ENCODE data around the gene PAQR5.
"Not testable (repeated sequence)": the region's sequence is repeated elsewhere in the genome, so short reads cannot be mapped to it uniquely, and the experiment has no call there.

The PAQR5 gene, protein sequence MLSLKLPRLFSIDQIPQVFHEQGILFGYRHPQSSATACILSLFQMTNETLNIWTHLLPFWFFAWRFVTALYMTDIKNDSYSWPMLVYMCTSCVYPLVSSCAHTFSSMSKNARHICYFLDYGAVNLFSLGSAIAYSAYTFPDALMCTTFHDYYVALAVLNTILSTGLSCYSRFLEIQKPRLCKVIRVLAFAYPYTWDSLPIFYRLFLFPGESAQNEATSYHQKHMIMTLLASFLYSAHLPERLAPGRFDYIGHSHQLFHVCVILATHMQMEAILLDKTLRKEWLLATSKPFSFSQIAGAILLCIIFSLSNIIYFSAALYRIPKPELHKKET

DNA sequence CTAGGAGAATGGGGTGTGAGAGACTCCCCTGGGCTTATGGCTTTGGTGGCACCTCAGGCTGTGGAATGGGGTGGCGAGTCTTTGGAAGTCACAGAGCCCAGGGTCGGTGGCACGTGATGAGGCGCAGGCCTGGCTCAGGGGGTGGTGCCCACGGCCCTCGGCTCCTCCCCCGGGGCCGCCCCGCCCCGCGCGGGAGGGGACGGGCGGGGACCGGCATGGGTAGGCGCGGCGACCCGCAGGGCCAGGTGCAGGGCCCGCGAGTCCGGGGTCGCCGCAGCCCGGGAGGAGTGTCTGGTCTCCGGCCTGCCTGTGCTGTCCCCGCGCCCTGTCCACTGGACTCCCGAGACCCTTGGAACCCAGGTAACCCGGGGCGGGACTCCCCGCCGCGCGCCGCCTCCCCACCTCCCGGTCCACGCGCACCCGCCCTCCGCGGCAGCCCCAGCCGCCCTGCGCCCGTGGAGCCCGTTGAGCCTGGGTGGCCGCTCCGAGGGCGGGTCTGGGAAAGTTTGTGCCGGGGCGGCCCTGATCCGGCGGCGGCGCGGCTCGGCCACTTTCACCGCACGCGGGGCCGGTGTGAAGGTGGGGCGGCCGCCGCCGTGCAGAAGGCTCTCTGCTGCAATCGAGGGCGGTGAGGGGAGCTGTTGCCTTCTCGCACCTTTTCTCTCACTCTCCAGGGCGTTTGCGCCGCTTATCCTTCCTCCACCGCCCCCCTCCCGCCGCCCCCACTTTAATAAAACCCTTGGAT is at the start of gene PAQR5:
TSS of gene PAQR5 (plus strand) at position 216 of the 745 bp plus-strand sequence. CDS start 61,169 bp downstream, outside the sequence.
- DNase-seq (ENCODE audit: low read depth): no peak

DNA sequence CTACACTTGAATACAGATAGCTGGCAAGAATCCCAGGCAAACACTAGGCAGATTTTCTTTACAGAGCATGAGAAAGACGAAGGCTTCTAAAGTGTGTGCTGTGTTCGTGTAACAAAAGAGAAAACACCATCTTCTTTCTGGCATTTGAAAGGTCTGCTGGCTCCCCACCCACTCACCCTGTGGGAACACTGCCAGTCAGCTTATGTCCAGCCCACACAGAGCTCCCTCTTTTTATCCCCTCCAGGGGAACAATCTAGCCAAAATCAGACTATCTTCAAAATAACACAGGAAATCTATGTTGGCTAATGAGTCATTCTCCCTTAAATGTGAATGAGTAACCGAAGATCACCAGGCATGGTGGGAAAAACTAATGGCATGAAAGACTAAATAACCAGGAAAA is 45.6 kb upstream of the PAQR5 start:
- peak; percentile 67 for DNase-seq (ENCODE audit: low read depth)

DNA sequence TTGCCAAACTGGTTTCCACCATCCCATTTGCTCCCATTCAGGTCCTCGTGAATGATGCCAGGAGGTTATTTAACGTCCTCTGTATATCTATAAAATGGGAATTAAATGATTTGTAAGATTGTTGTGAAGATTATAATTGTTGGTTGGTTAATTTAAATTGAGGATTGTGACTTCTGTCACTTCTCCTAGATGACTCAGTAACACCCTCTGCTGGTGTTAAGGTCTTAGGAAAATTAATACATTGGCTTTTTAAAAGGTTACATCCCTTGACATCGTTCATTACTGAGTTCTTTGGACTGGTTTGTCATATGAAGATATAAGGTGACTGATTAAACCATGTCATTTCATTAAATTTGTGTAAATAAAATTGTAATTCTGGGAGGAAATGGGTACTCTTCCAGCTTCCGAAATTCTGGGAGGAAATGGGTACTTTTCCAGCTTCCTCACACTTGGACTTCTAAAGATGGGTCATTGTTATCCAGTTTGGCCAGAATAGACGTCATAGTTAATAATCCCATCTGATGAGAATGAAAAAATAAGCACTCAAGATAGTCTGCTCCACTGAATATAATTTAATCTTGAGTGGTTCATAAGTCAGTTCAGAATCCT is 33.3 kb upstream of the PAQR5 start:
- DNase-seq (ENCODE audit: low read depth): peak; percentile 12

DNA sequence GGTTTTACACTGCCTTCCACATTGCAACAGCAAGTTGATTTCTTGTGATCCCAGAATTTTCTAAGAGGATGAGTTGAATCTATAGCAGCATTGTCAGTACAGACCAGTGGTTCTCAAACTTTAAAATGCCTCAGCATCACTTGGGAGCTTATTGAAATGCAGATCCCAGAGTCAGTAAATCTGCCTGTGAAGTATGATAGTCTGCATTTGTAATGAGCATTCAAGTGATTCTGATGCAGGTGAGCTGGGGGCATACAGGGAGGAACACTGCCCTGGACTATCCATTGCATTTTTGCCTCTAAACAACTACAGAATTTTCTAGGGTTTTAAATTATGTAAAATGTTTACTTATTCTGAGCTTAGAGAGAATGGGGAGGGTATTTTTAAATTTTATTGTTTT is 27.5 kb upstream of the PAQR5 start:
- no peak for DNase-seq (ENCODE audit: low read depth)

DNA sequence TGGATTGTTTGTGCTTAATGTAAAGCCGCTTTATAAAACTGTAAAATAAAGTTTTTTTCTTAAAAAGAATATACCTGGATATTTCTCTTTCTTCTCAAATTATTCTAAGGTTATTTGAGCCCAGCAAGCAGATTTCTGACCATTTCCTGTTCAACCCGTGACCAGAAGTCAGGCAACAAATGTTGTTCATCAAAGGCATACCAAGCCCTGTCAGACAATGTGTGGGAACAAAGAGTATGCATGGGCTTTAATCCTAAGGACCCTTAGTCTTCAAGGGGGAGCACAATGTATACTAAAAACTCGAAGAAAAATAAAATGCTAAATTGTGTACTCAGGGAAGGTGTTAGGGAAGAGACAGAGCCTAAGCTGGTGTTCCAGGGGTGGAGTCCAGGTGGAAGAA is 26.6 kb upstream of the PAQR5 start:
- DNase-seq (ENCODE audit: low read depth): no peak

DNA sequence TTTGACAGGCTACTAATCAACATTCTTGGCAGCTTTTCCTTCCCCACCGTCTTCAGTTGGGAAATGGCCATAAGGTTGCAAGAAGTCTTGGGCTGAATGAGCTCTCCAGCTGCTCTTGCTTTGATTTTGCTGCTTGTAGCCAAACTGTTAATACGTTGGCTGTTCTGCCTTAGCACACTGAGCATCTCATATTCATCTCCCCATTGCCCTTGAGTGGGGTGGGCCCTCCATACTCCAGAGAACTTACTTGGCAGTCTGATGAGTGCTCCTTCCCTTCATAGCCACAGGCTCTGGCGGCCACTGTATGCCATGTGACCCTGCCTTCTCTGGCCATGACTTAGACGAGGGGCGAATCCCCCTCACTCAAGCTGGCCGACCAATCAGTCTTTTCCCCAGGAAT is 25.8 kb upstream of the PAQR5 start:
- no peak for DNase-seq (ENCODE audit: low read depth)

DNA sequence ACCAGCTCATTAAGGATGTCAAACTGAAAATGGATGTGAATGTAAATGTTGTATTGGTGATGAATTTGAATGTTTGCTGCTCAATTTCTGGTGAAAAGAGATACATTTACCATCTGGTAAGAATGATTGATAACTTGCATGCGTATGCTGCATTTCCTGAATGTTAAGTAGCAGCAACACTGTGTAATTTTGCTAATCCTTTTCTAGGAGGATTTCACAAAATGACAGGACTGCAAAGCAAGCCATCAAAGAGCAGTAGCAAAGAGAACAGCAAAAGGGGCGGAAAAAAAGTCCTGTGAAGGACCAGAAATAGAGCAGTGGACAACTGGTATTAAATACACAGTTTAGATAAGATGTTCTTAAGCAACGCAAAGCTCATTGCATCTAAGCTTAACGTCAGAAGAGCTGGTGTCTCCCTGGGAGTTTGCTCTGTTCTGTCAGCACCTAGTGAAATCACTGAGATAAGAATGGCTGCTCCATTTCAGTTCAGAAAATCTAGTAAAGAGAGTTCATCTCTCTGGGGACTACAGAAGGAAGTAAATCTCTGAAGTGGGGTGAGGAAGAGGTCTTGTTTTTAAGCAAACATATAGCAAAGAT is 23.5 kb upstream of the PAQR5 start:
- DNase-seq (ENCODE audit: low read depth): no peak

DNA sequence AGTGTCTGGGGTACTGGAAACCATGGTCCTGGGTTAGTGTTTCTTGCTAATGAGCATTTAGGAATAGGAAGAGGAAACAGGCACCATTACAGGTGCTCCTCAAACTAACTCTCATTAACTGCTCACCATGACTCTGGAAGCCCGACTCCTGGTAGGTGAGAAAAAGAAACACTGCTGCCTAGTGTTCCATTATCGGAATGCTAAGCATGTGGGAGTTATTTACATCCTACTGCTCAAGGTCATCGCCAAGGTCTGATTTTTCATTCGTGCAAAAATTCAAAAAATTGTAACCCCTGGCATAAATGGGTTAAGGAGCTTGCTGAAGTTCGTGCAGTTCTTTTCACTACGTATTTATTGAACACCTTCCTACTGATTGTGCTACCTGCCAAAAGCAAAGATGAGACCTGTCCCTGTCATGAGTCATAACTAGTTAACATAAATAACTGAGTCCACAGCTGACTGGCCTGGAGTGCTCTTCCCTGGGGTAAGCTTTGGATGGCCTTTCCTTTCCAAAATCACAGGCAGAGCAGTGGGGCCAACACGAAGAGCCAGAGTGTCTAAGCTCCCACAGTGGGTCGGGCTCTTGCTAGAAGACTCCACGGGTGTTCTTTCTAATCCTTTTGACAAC is 22.7 kb upstream of the PAQR5 start:
- no peak for DNase-seq (ENCODE audit: low read depth)

DNA sequence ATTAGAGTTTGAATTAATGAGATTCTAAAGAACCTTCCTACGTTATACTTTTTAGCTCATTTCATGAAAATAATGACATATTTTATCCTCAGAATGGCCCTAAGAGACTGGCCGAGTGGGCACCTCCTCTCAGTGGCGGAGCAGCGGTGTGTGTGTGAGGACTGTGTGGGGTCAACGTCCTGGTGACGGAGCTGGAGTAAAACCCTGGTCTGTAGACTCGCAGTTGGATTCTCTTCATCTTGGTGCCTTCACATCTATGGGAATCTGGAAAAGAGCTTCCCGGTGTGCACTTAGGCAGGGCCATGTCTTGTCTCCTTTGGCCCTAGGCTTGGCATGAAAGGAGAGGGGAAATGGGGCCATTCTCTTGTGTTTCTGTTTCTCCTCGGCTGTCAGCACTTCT is 21.4 kb upstream of the PAQR5 start:
- no peak for DNase-seq (ENCODE audit: low read depth)

DNA sequence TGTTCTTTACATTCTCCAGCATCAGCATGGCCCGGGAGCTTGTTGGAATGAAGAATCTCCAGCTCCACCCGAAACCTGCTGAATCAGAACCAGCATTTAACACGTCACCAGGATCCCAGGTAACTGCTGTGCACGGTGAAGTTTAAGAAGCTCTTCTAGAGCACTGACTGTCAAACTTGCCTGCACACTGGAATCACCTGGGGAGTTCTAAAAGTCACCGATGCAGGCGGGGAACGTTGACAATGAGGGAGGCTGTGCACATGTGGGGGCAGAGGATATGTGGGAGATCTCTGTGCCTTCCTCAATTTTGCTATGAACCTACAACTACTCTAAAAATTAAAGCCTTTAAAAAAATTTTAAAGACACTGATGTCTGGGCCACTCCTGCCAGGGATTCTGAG is 19.1 kb upstream of the PAQR5 start:
- no peak for DNase-seq (ENCODE audit: low read depth)

DNA sequence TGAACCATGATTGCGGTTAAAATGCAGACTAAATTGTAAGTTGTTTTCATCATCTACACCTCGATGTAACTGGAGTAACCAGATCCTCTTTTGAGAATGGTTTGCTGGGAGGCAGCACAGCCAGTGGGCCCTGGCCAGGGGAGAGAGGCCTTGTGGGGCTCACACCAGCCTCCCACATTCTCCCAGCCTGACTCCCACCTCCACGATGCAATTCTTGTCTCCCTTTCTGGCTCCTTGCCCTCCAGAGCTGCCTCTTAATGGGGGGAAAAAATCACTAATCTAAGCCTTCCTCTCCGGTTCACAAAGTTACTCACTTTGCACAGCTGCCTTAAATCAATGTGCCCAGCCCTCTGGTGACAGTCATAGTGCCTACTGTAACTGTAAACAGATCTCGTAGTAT is 17.9 kb upstream of the PAQR5 start:
- no peak for DNase-seq (ENCODE audit: low read depth)

DNA sequence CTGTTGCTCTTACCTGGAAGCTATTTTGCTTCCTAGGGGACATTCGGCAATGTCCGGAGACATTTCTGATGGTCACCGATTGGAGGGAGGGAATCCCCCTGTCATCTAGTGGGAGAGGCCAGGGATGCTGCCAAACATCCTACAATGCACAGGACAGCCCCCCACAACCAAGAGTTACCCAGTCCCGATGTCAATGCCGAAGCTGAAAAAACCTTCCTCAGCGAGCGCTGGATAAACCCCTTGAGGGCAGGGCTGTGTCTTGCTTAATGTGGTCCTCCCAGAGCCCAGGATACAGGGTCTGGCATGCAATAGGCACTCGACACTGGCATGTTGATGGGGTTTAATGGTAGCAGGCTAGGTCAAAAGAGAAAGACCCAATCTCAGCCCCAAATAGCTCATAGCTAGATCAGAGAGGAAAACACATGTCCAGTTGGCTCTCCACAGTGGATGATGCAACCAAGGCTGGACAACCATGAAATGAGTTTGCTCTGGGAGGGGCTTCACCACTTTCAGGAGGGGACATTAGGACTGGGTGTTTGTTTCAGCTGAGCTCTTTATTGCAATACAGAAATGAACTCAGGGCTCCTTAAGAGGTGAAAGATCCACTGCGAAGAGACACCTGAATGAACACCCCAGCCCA is 16.5 kb upstream of the PAQR5 start:
- no peak for DNase-seq (ENCODE audit: low read depth)

DNA sequence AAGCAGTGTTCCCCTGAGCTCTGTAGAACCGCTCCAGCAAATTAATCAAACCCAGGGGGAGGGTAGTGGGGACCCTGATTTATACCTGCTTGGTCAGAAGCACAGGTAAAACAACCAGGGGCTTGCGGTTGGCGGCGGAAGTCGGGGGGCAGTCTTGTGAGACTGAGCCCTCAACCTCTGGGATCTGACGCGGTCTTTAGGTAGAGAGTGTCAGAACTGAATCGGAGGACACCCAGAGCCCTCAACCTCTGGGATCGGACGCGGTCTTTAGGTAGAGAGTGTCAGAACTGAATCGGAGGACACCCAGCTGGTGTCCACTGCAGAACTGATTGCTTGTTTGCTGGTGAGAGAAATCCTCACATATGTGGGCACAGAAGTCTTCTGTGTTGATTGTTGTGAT is 12.9 kb upstream of the PAQR5 start:
- DNase-seq (ENCODE audit: low read depth): no peak

DNA sequence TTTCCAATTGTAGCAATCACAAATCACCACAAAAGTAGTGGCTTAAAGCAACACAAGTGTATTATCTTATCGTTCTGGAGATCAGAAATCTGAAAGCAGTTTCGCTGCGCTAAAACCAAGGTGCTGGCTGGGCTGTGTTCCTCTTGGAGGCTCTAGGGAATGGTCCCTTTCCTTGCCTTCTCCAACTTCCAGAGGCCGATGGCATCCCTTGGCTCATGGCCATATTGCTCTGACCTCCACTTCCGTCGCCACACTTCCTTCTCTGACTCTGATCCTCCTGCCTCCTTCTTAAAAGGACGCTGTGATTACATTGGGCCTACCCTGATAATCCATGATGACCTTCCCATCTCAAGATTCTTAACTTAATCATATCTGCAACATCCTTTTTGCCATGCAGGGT is 10.7 kb upstream of the PAQR5 start:
- DNase-seq (ENCODE audit: low read depth): no peak

DNA sequence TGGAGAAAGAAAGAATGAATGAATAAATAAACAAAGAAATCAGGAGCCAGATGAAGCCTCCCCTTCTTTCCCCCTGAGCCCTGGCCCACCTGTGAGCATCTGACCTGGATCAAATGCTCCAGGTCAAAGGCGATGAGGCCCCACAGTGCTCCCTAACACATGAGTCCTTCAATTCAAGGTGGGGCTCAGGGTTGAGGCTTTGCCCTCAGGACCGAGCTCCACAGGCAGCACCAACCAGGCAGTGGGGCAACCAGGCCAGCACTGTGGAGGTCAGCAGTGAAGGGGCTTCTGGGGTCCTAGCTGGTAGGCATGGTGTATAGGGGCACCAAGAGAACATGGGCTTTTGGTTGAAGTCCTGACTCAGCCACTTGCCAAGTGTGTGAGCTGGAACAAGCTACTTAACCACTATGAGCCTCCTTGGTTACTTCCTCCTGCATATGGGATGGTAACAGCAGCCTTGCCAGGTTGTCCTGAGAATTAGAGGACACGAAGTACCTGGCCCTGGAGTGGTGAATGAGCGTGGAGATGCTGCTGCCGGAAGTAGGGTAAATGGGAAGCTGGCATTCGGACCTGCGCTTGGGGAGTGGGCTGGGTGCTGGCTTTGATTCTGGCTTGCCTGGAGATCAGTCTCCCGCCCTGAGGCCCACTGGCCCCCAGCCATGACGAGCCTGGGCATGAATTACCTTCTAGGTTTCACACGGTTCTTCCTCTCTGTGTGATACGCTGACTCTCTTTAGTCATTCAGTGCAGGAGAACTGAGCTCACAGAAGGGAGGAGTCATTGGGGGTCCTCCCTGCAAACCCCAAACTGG is 10.0 kb upstream of the PAQR5 start:
- DNase-seq (ENCODE audit: low read depth): no peak

DNA sequence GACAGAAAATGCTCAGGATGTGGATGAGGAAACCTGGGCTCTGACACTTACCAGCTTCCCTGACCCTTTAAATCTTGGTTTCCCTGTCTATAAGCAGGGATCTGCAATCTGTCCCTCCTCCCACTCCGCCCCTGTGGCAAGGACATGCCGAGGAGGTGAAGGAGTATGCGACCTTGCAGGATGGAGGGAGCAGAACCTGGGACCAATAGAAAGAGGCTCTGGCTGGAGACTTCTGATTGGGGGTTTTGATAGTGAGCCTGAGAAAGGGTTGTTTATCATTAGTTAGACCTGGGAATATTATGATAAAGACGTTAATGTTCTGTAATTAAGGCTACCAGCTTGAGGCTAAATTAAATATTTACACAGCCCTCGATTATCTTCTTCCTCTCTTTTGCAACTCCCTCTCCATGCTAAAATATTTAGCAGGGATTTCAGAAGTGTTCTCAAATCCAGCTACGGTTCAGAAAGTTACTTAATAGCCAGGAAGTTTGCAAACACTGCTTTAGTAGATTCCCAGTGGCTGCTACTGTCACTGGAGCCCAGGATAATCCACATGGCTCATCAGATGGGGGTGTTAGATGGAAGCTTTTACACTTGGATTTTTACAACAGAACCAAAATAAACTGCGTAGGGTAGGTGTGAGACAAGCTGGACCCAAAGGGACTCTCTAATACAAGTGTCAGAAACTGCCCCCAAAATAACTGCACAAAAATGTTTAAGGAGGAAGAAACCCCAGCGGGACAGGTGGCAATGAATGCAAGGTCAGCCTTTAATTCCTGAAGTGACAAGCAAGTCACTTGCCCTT is 9.2 kb upstream of the PAQR5 start:
- DNase-seq (ENCODE audit: low read depth): no peak

DNA sequence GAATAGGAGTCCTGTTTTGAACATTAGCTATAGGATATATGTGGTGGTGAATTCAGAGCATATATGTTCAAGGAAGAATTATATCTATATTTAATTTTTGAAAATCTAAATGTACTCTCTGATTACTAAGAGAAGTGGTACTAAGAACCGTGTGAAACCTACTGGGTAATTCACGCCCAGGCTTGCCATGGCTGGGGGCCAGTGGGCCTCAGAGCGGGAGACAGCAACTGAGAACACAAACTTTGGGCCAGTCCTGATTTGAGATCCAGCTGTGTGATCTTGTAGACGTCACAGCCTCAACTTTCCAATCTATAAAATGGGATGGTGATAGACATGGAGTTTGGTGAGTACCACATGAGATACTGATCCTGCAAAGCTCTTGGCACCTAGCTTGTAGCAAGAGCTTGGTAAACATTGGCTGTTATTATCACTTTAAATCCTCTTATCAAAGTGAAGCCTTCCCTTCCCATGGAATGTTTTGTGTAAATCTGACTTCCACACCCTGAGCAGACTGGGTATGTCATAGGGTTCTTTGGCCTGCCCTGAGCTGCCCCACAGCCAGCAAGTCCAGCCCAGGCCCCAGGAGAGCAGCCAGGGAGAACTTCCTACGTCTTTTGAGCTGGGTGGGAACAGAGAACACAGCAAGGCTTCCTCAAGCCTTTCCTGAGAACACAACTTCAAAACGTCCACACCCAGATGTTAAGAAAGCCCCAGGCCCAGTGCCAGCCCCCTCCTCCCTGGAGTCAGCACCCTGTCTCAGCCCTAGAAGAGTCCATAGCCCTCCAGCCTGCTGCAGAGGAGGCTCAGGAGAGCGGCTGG is 8.2 kb upstream of the PAQR5 start:
- DNase-seq (ENCODE audit: low read depth): peak; percentile 18

DNA sequence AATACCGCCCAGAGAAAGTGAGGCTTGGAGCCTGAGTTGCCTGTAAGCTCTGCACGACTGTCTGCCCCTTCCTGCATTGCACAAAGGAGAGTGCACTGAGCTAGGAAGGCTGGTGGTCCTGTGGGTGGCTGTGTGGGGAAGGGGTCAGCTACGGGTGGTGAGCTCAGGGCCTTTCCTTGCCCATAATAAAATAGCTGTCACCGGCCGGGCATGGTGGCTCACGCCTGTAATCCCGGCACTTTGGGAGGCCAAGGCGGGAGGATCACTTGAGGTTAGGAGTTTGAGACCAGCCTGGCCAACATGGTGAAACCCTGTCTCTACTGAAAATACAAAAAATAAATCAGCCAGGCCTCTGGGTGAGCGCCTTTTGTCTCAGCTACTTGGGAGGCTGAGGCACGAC is 7.1 kb upstream of the PAQR5 start:
- not testable (repeated sequence) for DNase-seq (ENCODE audit: low read depth)

DNA sequence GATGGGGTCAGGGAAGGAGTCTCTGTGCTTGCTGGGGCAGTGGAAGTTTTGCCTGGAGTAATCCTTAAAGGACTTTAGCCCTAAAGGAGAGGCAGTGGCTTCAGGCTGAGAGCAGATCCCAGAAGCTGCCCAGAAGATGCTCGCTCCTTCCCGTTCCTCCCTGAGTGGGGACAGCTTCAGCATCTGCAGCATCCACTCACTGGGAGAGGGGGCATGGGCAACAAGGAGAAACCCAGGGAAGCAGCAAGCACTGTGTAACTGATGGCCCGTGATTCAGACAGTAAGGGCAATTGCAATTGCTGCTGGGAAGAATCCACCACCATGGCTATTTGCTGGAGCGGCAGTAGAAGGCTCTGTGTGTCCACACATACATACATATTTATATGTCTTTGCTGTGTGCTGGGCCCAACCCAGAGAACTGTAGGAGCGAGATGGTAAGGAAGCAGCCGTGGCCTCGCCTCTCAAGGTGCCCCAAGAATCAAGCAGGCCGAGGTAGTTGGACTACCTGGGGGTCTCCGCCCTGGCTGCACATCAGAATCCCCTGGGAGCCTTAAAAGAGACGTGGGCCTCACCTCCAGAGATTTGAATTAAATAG is 5.8 kb upstream of the PAQR5 start:
- DNase-seq (ENCODE audit: low read depth): no peak
